IMR-90 (cell line): ENCODE data around the gene JPT2. TPM values are rescaled to one million over a fixed set of nuclear protein-coding genes. Genes with fewer than 3 reads are reported as not detected.
A peak's percentile ranks its signal among the peaks of the same experiment; 100 is the strongest.

Source experiments
- ATAC-seq: fragments of 200-7000 bp; cut with Tn5 transposase; 2 replicates; pipeline ENCODE4 v1.9.1; 2020; ENCODE audit warnings: low read depth, mild to moderate bottlenecking, moderate library complexity
- BruUV-seq: library from RNA; stranded (reverse); fragments of 400-500 nt; replicated peaks from 2 replicates; lab custom pipeline; 2021; lab: Mats Ljungman, UMichigan
- CTCF ChIA-PET: fragments of 300-600 bp; formaldehyde crosslinking; extraction: SDS; loops from one replicate; lab custom pipeline; 2021; ENCODE audit warnings: antibody characterized with exemption; lab: Yijun Ruan, JAX
- POLR2A ChIA-PET: fragments of 300-600 bp; sonication (Branson Sonifier 250); formaldehyde crosslinking; loops from one replicate; lab custom pipeline; 2022; ENCODE audit warnings: antibody characterized with exemption; ENCODE audit not compliant: unreplicated experiment; lab: Charles Lee
- DNase-seq: peaks from one replicate; pipeline ENCODE4 v3.0.0; 2013
- H2AFZ ChIP-seq: replicated peaks from 2 replicates; pipeline ENCODE3; 2013; ENCODE audit warnings: low read length, mild to moderate bottlenecking; ENCODE audit not compliant: poor library complexity
- H2AK5ac ChIP-seq: 2 replicates; pipeline ENCODE4 v1.6.1; 2013; ENCODE audit warnings: low read depth, low read length, inconsistent platforms
- H2AK9ac ChIP-seq: replicated peaks from 2 replicates; pipeline ENCODE3; 2013; ENCODE audit warnings: mild to moderate bottlenecking, low read depth, low read length, moderate library complexity; ENCODE audit not compliant: poor library complexity
- H2BK120ac ChIP-seq: 2 replicates; pipeline ENCODE4 v1.6.1; 2013; ENCODE audit warnings: low read depth, low read length, inconsistent platforms
- H2BK15ac ChIP-seq: 3 replicates; pipeline ENCODE4 v1.6.1; 2013; ENCODE audit warnings: low read depth, low read length, inconsistent platforms
- H2BK20ac ChIP-seq: 2 replicates; pipeline ENCODE4 v1.6.1; 2013; ENCODE audit warnings: low read depth, mild to moderate bottlenecking, inconsistent platforms, low read length, moderate library complexity
- H2BK5ac ChIP-seq: 2 replicates; pipeline ENCODE4 v1.6.1; 2013; ENCODE audit warnings: mild to moderate bottlenecking, low read depth, low read length, inconsistent platforms; ENCODE audit not compliant: poor library complexity, severe bottlenecking
- H3K14ac ChIP-seq: replicated peaks from 2 replicates; pipeline ENCODE4 v1.6.1; 2013; ENCODE audit warnings: low read depth, low read length, inconsistent platforms
- H3K18ac ChIP-seq: 2 replicates; pipeline ENCODE4 v1.6.1; 2013; ENCODE audit warnings: low read depth, low read length, control low read depth
- H3K23ac ChIP-seq: 2 replicates; pipeline ENCODE4 v1.6.1; 2013; ENCODE audit warnings: low read depth, low read length, inconsistent platforms
- H3K27ac ChIP-seq: 2 replicates; pipeline ENCODE4 v1.5.1; 2013; ENCODE audit warnings: mild to moderate bottlenecking, control low read depth, low read length; ENCODE audit not compliant: insufficient read depth
- H3K27me3 ChIP-seq: 2 replicates; pipeline ENCODE4 v1.6.1; 2013; ENCODE audit warnings: low read length; ENCODE audit not compliant: control insufficient read depth, insufficient read depth
- H3K36me3 ChIP-seq: 2 replicates; pipeline ENCODE4 v1.6.1; 2013; ENCODE audit warnings: low read length, mixed read lengths; ENCODE audit not compliant: control insufficient read depth, insufficient read depth
- H3K4ac ChIP-seq: 2 replicates; pipeline ENCODE4 v1.6.1; 2013; ENCODE audit warnings: low read depth, low read length, inconsistent platforms
- H3K4me1 ChIP-seq: 2 replicates; pipeline ENCODE4 v1.6.1; 2013; ENCODE audit warnings: low read length, mixed read lengths; ENCODE audit not compliant: control insufficient read depth, insufficient read depth
- H3K4me2 ChIP-seq: 2 replicates; pipeline ENCODE4 v1.6.1; 2013; ENCODE audit warnings: low read depth, mild to moderate bottlenecking, control low read depth, low read length, moderate library complexity
- H3K4me3 ChIP-seq: 2 replicates; pipeline ENCODE4 v1.5.1; 2013; ENCODE audit warnings: low read depth, mild to moderate bottlenecking, control low read depth, low read length, moderate library complexity; ENCODE audit not compliant: insufficient read depth
- H3K56ac ChIP-seq: 2 replicates; pipeline ENCODE4 v1.6.1; 2013; ENCODE audit warnings: low read length, inconsistent platforms; ENCODE audit not compliant: insufficient read depth; ENCODE audit errors: extremely low read depth
- H3K79me1 ChIP-seq, 2 experiments: 2 replicates each; pipeline ENCODE4 v1.6.1; 2013; ENCODE audit warnings: low read length in 2 of 2, inconsistent platforms in 1 of 2, low read depth in 1 of 2
- H3K9ac ChIP-seq: 2 replicates; pipeline ENCODE4 v1.6.1; 2013; ENCODE audit warnings: low read depth, low read length, control low read depth
- H3K9me1 ChIP-seq: 2 replicates; pipeline ENCODE4 v1.6.1; 2013; ENCODE audit warnings: low read length, inconsistent platforms; ENCODE audit not compliant: insufficient read depth
- H3K9me3 ChIP-seq: 2 replicates; pipeline ENCODE4 v1.6.1; 2013; ENCODE audit warnings: low read length; ENCODE audit not compliant: control insufficient read depth, insufficient read depth
- H4K20me1 ChIP-seq: 2 replicates; pipeline ENCODE4 v1.6.1; 2013; ENCODE audit warnings: low read length, inconsistent platforms; ENCODE audit not compliant: insufficient read depth
- H4K5ac ChIP-seq: 2 replicates; pipeline ENCODE4 v1.6.1; 2013; ENCODE audit warnings: mild to moderate bottlenecking, low read depth, low read length, control low read depth
- H4K8ac ChIP-seq, 2 experiments: 2 replicates each; pipeline ENCODE4 v1.6.1; 2013; ENCODE audit warnings: low read depth in 2 of 2, low read length in 2 of 2, control low read depth in 1 of 2, inconsistent platforms in 1 of 2
- H4K91ac ChIP-seq: 2 replicates; pipeline ENCODE4 v1.6.1; 2013; ENCODE audit warnings: low read depth, low read length, inconsistent platforms; ENCODE audit not compliant: insufficient read depth
- CHD1 ChIP-seq: IDR thresholded peaks from 2 replicates; pipeline ENCODE4 v1.6.1; 2012; ENCODE audit warnings: low read depth, low read length, improper control_type of control experiment
- CTCF ChIP-seq: conservative IDR thresholded peaks from 2 replicates; pipeline ENCODE4 v1.5.1; 2012; ENCODE audit warnings: mild to moderate bottlenecking, low read depth, low read length, improper control_type of control experiment
- ELK1 ChIP-seq: fragments of 150-350 bp; IDR thresholded peaks from 2 replicates; pipeline ENCODE4 v1.6.1; 2016; ENCODE audit warnings: low read depth, mild to moderate bottlenecking, low read length, moderate library complexity, borderline replicate concordance
- MXI1 ChIP-seq: IDR thresholded peaks from 2 replicates; pipeline ENCODE4 v1.6.1; 2012; ENCODE audit warnings: low read depth, mild to moderate bottlenecking, low read length, moderate library complexity, borderline replicate concordance
- SMC3 ChIP-seq: fragments of 150-350 bp; IDR thresholded peaks from 2 replicates; pipeline ENCODE4 v1.6.1; 2016; ENCODE audit warnings: low read depth, mild to moderate bottlenecking, antibody characterized with exemption, low read length, moderate library complexity
- USF2 ChIP-seq: fragments of 150-350 bp; IDR thresholded peaks from 2 replicates; pipeline ENCODE4 v1.6.1; 2017; ENCODE audit warnings: mild to moderate bottlenecking, antibody characterized with exemption, low read length, low read depth
- WGBS, 2 experiments: methylation state at CpG; one replicate each; pipeline versions ENCODE4 v1.1.5 to v1.1.7; 2013; ENCODE audit warnings: missing lambda C conversion rate in 2 of 2; ENCODE audit not compliant: insufficient read length in 1 of 2; ENCODE audit errors: extremely low coverage in 2 of 2; 5-methylcytosine and 5-hydroxymethylcytosine counted together
- dilution Hi-C: fragments of 300-500 bp; cut with HindIII; formaldehyde crosslinking; loops from one replicate; pipeline ENCODE4 v1.14.3; 2018; ENCODE audit warnings: low sequenced_read_pairs; ENCODE audit not compliant: unreplicated experiment
- in situ Hi-C: fragments of 300-500 bp; cut with MboI; formaldehyde crosslinking; loops from 3 replicates; pipeline ENCODE4 v1.14.3; 2019; ENCODE audit warnings: low sequenced_read_pairs, inconsistent platforms, mixed read lengths
- intact Hi-C: fragments of 100-400 bp; cut with micrococcal nuclease; formaldehyde crosslinking; loops from 2 replicates; pipeline ENCODE4 v1.10.0; 2022
- polyA plus RNA-seq, 3 experiments: library from polyadenylated mRNA; depleted of rRNA; stranded (reverse); fragments of >200 nt; gene quantifications; 2 replicates each; pipeline ENCODE4 v1.2.3, GENCODE V29; 2012; ENCODE audit warnings: low replicate concordance in 1 of 3
- total RNA-seq: library from RNA; depleted of rRNA; stranded (reverse); fragments of >200 nt; gene quantifications from 2 replicates; pipeline ENCODE4 v1.2.3, GENCODE V29; 2012

JPT2 gene
- total and polyA plus RNA-seq, 2 of the 4 experiments (the other 2 are of a cell fraction) = 40.0 to 41.5 TPM

- no peak for TF ChIP-seq USF2
These were observed 520 bp downstream of the JPT2 start (continued) for GRCh38 chr16:1678500-1679098.

- POLR2A ChIA-PET = no interaction called here
- 0 out of 4 replicates have a peak overlapping the region, but pooled peaks of 1 of the 2 experiments have one; percentile 15 for H4K8ac ChIP-seq
- DNase-seq (no peak), ATAC-seq (no peak)
- no peak overlapping the region for H4K91ac ChIP-seq
- no peaks in the 10 kb centered on the region for H3K27me3 ChIP-seq
- no peaks in the 10 kb centered on the region for H3K9me3 ChIP-seq
- H2BK20ac ChIP-seq = no peak overlapping the region
- H3K4ac ChIP-seq = no peak overlapping the region
- no peak overlapping the region for H3K14ac ChIP-seq
- CTCF ChIA-PET = no interaction called here
- no peak overlapping the region for H3K18ac ChIP-seq
- H3K27ac ChIP-seq = no peak overlapping the region
- H2AFZ ChIP-seq = no peak overlapping the region
- peaks cover 31 to 76% of the 10 kb centered on the region in 2 experiments for H3K79me1 ChIP-seq
- H3K4me1 ChIP-seq = peaks cover 3% of the 10 kb centered on the region; the same call in 1 of the 2 replicates
- H3K4me2 ChIP-seq = no peak overlapping the region
- intact Hi-C loops (no loop called here), in situ Hi-C loops (no loop called here), dilution Hi-C loops (no loop called here)
- no peak overlapping the region for H2AK5ac ChIP-seq
- no peak overlapping the region for H2BK15ac ChIP-seq
- H3K9ac ChIP-seq = no peak overlapping the region
- BruUV-seq = no TSS peak
- no peak overlapping the region for H4K5ac ChIP-seq
- no peak overlapping the region for H3K56ac ChIP-seq
- peaks cover 41% of the 10 kb centered on the region for H4K20me1 ChIP-seq
- peaks cover 6% of the 10 kb centered on the region for H3K36me3 ChIP-seq
- TF ChIP-seq CTCF (no peak), ELK1 (no peak), CHD1 (no peak), SMC3 (no peak), MXI1 (no peak)
- peak overlapping the region; percentile 37 for H2AK9ac ChIP-seq
- no peak overlapping the region for H2BK120ac ChIP-seq
- H2BK5ac ChIP-seq = no peak overlapping the region
- no peak overlapping the region for H3K4me3 ChIP-seq
- no peak overlapping the region; the same call in 1 of the 2 replicates for H3K23ac ChIP-seq
- 60% methylated on average over 2 of the region's 14 CpGs; no CpG with 5 or more reads in 1 of the 2 experiments for WGBS, 2 experiments
- H3K9me1 ChIP-seq = peaks cover 15% of the 10 kb centered on the region
These were observed 2.3 kb downstream of the JPT2 start for GRCh38 chr16:1680361-1680760.
